ENCODE results near the gene ZBTB17.

ZBTB17 gene

DNA sequence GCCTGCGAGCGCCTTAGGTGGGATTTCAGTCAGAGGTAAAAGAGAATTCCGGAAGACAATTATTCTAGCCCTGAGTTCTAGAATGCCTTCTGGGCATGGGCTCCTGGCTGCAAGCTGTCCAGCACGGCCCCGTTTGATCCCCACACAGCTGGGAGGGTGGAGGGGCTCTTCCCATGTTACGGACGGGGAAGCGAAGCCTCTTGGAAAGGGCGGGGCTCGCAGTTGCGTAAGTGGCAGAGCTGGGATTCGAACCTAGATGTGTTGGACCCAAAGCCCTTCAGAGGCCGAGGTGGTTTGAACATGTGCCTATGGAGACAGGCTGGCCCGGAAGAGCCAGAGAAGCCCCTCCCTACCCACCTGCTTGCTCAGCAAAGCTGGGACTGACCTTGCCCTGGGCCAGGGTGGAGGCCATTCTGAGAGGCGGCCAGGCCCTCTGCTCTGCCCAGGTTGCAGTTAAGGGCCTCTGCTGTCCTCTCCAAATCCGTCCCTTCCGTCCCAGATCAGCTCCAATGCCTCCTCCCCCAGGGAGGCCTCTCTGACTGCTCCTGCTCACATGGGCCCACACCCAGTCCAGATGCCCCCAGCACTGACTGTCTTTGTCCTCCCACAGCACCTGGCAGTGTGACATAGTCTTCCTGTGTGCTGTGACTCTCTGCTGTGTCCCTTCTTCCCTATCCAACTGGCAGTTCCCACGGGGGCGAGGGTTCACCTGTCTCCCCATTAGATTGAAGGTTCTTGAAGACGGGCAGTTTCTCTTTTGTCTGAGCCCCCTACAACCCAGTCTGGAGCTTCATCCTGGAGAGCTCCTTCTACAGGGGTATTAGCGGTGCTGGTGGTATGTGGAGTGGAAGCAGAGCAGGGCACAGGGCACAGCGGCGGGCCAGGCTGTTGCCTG lies 43.1 kb upstream of the ZBTB17 start:
- Histone ChIP-seq H3K27me3 (ENCODE audit: insufficient read depth, poor library complexity, severe bottlenecking) (no peaks in the 10 kb centered on the region), H3K4me3 (replicated peaks; ENCODE audit: insufficient read depth, low read length) (no peak overlapping the region), H3K27ac (replicated peaks) (no peak overlapping the region)
- TF ChIP-seq, protein P1, sequence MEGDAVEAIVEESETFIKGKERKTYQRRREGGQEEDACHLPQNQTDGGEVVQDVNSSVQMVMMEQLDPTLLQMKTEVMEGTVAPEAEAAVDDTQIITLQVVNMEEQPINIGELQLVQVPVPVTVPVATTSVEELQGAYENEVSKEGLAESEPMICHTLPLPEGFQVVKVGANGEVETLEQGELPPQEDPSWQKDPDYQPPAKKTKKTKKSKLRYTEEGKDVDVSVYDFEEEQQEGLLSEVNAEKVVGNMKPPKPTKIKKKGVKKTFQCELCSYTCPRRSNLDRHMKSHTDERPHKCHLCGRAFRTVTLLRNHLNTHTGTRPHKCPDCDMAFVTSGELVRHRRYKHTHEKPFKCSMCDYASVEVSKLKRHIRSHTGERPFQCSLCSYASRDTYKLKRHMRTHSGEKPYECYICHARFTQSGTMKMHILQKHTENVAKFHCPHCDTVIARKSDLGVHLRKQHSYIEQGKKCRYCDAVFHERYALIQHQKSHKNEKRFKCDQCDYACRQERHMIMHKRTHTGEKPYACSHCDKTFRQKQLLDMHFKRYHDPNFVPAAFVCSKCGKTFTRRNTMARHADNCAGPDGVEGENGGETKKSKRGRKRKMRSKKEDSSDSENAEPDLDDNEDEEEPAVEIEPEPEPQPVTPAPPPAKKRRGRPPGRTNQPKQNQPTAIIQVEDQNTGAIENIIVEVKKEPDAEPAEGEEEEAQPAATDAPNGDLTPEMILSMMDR (IDR thresholded peaks at IDR 0.05; ENCODE audit: insufficient read depth, low read length) = no peak
- TF ChIP-seq GABPA (IDR thresholded peaks at IDR 0.05; ENCODE audit: low read depth) (no peak), POLR2AphosphoS5 (IDR thresholded peaks at IDR 0.05; ENCODE audit: low read depth) (no peak), SPI1 (IDR thresholded peaks at IDR 0.05; ENCODE audit: borderline replicate concordance, low read depth) (no peak)
- TF ChIP-seq, protein P2, sequence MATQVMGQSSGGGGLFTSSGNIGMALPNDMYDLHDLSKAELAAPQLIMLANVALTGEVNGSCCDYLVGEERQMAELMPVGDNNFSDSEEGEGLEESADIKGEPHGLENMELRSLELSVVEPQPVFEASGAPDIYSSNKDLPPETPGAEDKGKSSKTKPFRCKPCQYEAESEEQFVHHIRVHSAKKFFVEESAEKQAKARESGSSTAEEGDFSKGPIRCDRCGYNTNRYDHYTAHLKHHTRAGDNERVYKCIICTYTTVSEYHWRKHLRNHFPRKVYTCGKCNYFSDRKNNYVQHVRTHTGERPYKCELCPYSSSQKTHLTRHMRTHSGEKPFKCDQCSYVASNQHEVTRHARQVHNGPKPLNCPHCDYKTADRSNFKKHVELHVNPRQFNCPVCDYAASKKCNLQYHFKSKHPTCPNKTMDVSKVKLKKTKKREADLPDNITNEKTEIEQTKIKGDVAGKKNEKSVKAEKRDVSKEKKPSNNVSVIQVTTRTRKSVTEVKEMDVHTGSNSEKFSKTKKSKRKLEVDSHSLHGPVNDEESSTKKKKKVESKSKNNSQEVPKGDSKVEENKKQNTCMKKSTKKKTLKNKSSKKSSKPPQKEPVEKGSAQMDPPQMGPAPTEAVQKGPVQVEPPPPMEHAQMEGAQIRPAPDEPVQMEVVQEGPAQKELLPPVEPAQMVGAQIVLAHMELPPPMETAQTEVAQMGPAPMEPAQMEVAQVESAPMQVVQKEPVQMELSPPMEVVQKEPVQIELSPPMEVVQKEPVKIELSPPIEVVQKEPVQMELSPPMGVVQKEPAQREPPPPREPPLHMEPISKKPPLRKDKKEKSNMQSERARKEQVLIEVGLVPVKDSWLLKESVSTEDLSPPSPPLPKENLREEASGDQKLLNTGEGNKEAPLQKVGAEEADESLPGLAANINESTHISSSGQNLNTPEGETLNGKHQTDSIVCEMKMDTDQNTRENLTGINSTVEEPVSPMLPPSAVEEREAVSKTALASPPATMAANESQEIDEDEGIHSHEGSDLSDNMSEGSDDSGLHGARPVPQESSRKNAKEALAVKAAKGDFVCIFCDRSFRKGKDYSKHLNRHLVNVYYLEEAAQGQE (IDR thresholded peaks at IDR 0.05; ENCODE audit: insufficient replicate concordance, low read depth) = no peak
- no peak for DNase-seq (ENCODE audit: low read depth in 1 of 2, low spot score in 1 of 2)

DNA sequence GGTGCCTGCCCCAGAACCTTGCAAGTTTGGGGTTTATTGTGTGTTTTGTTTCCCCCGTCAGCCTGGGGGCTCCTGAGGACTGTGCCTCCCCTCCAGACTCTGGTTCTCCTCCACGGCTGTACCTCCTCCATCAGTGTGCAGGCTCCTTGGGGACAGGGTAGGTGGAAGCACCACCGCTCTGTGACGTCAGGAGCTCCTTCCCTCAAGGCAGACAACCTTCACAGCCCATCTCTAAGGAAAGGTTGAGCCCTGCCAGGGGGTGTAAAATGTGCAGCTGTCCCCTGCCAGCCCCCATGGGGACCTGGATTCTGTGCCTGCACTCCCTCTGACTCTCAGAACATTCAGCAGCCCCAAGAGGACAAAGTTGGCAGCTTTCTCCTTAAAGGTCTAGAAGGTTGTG lies 42.4 kb upstream of the ZBTB17 start:
- H3K4me3 ChIP-seq (replicated peaks; ENCODE audit: insufficient read depth, low read length) = no peak overlapping the region
- no peaks in the 10 kb centered on the region for H3K27me3 ChIP-seq (ENCODE audit: insufficient read depth, poor library complexity, severe bottlenecking)
- DNase-seq (ENCODE audit: low read depth in 1 of 2, low spot score in 1 of 2) = no peak
- no peak overlapping the region for H3K27ac ChIP-seq (replicated peaks)
- TF ChIP-seq SPI1 (IDR thresholded peaks at IDR 0.05; ENCODE audit: borderline replicate concordance, low read depth) (no peak), POLR2AphosphoS5 (IDR thresholded peaks at IDR 0.05; ENCODE audit: low read depth) (no peak), GABPA (IDR thresholded peaks at IDR 0.05; ENCODE audit: low read depth) (no peak)
- TF ChIP-seq, protein P1 (IDR thresholded peaks at IDR 0.05; ENCODE audit: insufficient read depth, low read length) = no peak
- TF ChIP-seq, protein P2 (IDR thresholded peaks at IDR 0.05; ENCODE audit: insufficient replicate concordance, low read depth) = no peak

DNA sequence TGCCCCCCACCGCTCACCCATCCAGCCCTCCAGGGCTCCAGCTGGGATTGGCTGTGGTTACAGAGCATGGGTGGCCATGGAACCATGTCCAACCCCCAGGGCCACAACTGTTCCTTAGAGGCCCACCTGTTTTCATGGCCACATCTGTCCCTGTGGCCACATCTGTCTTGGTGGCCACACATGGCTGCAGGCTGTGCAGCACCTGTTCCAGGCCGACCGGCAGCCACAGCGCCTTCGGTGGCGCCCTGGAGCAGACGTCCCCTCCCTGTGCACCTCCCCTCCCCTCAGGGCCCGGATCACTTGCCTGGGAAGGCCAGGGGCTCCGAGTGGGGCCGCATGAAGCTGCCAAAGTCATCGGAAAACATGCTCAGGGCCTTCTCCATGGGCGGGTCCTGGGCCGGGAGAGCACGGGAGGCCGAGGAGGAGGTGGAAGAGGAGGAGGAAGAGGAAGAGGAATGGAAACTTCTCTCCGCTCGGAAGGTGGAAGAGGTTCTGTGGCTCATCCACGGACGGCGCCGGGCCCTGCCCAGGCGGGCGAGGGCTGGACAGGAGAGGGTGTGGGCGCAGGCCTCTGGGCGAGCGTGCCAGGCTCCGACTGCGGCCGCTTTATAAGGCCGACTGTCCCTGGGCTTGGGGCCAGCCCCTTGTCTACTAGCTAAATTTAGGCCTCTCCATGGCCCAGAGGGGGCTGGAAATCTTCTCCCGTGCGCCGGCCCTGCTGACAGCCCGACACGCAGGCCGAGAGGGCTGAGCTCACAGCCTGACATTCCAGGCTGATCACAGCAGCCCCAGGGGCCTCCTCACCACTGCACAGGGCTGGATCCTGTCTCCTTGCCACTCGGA lies 41.8 kb upstream of the ZBTB17 start, which contains the start of gene HSPB7:
HSPB7 (minus strand) TSS at position 583 of the 843 bp plus-strand sequence; CDS start at position 503, 80 bp downstream.
- no peak within 1 kb of the TSS for H3K27ac ChIP-seq (replicated peaks)
- no peak for DNase-seq (ENCODE audit: low read depth in 1 of 2, low spot score in 1 of 2)
- no peak within 1 kb of the TSS for H3K4me3 ChIP-seq (replicated peaks; ENCODE audit: insufficient read depth, low read length)
- TF ChIP-seq POLR2AphosphoS5 (IDR thresholded peaks at IDR 0.05; ENCODE audit: low read depth) (no peak), SPI1 (IDR thresholded peaks at IDR 0.05; ENCODE audit: borderline replicate concordance, low read depth) (no peak), GABPA (IDR thresholded peaks at IDR 0.05; ENCODE audit: low read depth) (no peak)
- TF ChIP-seq, protein P1 (IDR thresholded peaks at IDR 0.05; ENCODE audit: insufficient read depth, low read length) = no peak
- TF ChIP-seq, protein P2 (IDR thresholded peaks at IDR 0.05; ENCODE audit: insufficient replicate concordance, low read depth) = no peak
- H3K27me3 ChIP-seq (ENCODE audit: insufficient read depth, poor library complexity, severe bottlenecking) = no peaks in the 10 kb centered on the region
